Measurements from ENCODE around the gene OR2A25. TPM values are rescaled to one million over a fixed set of nuclear protein-coding genes. Genes with fewer than 3 reads are reported as not detected.

The OR2A25 gene
- polyA plus RNA-seq, 2 of the 4 experiments (the other 2 are of a cell fraction), result not detected

- TF ChIP-seq HDAC2 (IDR thresholded peaks at IDR 0.05) (no peak), FOSB (CRISPR knock-in tag; IDR thresholded peaks at IDR 0.05) (no peak), RARB (CRISPR knock-in tag; IDR thresholded peaks at IDR 0.05) (no peak), E2F6 (IDR thresholded peaks at IDR 0.05; ENCODE audit: borderline replicate concordance, low read depth) (no peak)
- Histone ChIP-seq H3K4me1 (no peaks in the 10 kb centered on the region), H3K27ac (no peak overlapping the region), H3K4me3 (no peak overlapping the region), H3K9me3 (no peaks in the 10 kb centered on the region), H3K4me2 (no peak overlapping the region)
- POLR2A ChIA-PET, result no interaction called here
- CTCF ChIA-PET, result interaction anchor here (1.1 kb wide), 1 partner anchor 23 kb away, joined by 5 read pairs; no protein-coding TSS in a partner anchor
- FAIRE-seq, result no peak
- no peak for ATAC-seq
- DNase-seq (ENCODE audit: low read depth in 1 of 2, low spot score in 1 of 2), result no peak
Measured at GRCh38 chr7:144105211-144105610, 35.6 kb downstream of the OR2A25 start.

GRCh38 chr7:144109283-144109682, 39.7 kb downstream of the OR2A25 start, which contains the start of gene OR2A2:
TSS of gene OR2A2 (plus strand) at chr7:144109583. CDS start at chr7:144109583, 0 bp downstream.
- Histone ChIP-seq H3K4me1 (no peaks in the 10 kb centered on the region), H3K27ac (no peak within 1 kb of the TSS), H3K9me3 (no peaks in the 10 kb centered on the region), H3K4me2 (no peak within 1 kb of the TSS), H3K4me3 (no peak within 1 kb of the TSS)
- DNase-seq (ENCODE audit: low read depth in 1 of 2, low spot score in 1 of 2) (no peak), FAIRE-seq (no peak), ATAC-seq (no peak)
- WGBS (ENCODE audit: missing lambda C conversion rate), result 26% methylated on average over 2 of the region's 2 CpGs
- CTCF ChIA-PET, result no interaction called here
- POLR2A ChIA-PET, result no interaction called here
- no peak for TF ChIP-seq POLR2AphosphoS2 (conservative IDR thresholded peaks at IDR 0.05; ENCODE audit: low read length)
- no peak for TF ChIP-seq ATOH8 (CRISPR knock-in tag; IDR thresholded peaks at IDR 0.05; ENCODE audit: low read depth)
- no peak for TF ChIP-seq CBX8 (IDR thresholded peaks at IDR 0.05)
- no peak for TF ChIP-seq POLR2A (IDR thresholded peaks at IDR 0.05; ENCODE audit: low read length)
- TF ChIP-seq EHMT2 (IDR thresholded peaks at IDR 0.05; ENCODE audit: low read depth), result no peak
- TF ChIP-seq MAZ (IDR thresholded peaks at IDR 0.05; ENCODE audit: borderline replicate concordance, low read depth, low read length), result no peak
- TF ChIP-seq HOXB13 (CRISPR knock-in tag; IDR thresholded peaks at IDR 0.05; ENCODE audit: low read depth), result no peak
- no peak for TF ChIP-seq GATA3 (IDR thresholded peaks at IDR 0.05; ENCODE audit: borderline replicate concordance)
- no peak for TF ChIP-seq RNF2 (IDR thresholded peaks at IDR 0.05; ENCODE audit: borderline replicate concordance, low read depth)

GRCh38 chr7:144110272-144110671, 40.7 kb downstream of the OR2A25 start:
- CTCF ChIA-PET, result no interaction called here
- Histone ChIP-seq H3K4me1 (no peaks in the 10 kb centered on the region), H3K4me3 (no peak overlapping the region), H3K9me3 (no peaks in the 10 kb centered on the region), H3K4me2 (no peak overlapping the region), H3K27ac (no peak overlapping the region)
- 12% methylated on average over 5 of the region's 5 CpGs for WGBS (ENCODE audit: missing lambda C conversion rate)
- POLR2A ChIA-PET, result no interaction called here
- no peak for TF ChIP-seq TP53 (CRISPR knock-in tag; IDR thresholded peaks at IDR 0.05)
- no peak for TF ChIP-seq KDM5A (IDR thresholded peaks at IDR 0.05)
- TF ChIP-seq CTCF (IDR thresholded peaks at IDR 0.05), result no peak
- TF ChIP-seq NPAS2 (CRISPR knock-in tag; IDR thresholded peaks at IDR 0.05; ENCODE audit: borderline replicate concordance), result no peak
- no peak for TF ChIP-seq CHD2 (IDR thresholded peaks at IDR 0.05; ENCODE audit: low read length, partially characterized antibody)
- TF ChIP-seq MAX (IDR thresholded peaks at IDR 0.05), result no peak
- TF ChIP-seq NR3C1 (IDR thresholded peaks at IDR 0.05), result no peak
- no peak for TF ChIP-seq HOXA7 (CRISPR knock-in tag; IDR thresholded peaks at IDR 0.05)
- TF ChIP-seq CHD4 (IDR thresholded peaks at IDR 0.05; ENCODE audit: borderline replicate concordance), result no peak
- no peak for TF ChIP-seq RCOR1 (IDR thresholded peaks at IDR 0.05; ENCODE audit: low read depth, low read length)
- TF ChIP-seq CBX8 (IDR thresholded peaks at IDR 0.05), result no peak
- TF ChIP-seq KDM1A (IDR thresholded peaks at IDR 0.05; ENCODE audit: low read depth), result no peak
- no peak for TF ChIP-seq HDAC2 (IDR thresholded peaks at IDR 0.05)
- TF ChIP-seq MYC (IDR thresholded peaks at IDR 0.05; ENCODE audit: borderline replicate concordance, low read length), result no peak
- TF ChIP-seq CEBPB (IDR thresholded peaks at IDR 0.05), result no peak
- no peak for TF ChIP-seq ELK1 (IDR thresholded peaks at IDR 0.05; ENCODE audit: low read depth, low read length)
- no peak for TF ChIP-seq JUN (IDR thresholded peaks at IDR 0.05)
- no peak for TF ChIP-seq TFCP2L1 (CRISPR knock-in tag; IDR thresholded peaks at IDR 0.05)
- no peak for TF ChIP-seq ZFP36 (IDR thresholded peaks at IDR 0.05; ENCODE audit: borderline replicate concordance, partially characterized antibody)
- DNase-seq (ENCODE audit: low read depth in 1 of 2, low spot score in 1 of 2) (no peak), FAIRE-seq (no peak), ATAC-seq (no peak)
